GM18861 (cell line): ENCODE results near the gene PHRF1.

ENCODE experiments used
- ATAC-seq: cut with Tn5 transposase; IDR thresholded peaks from one replicate; pipeline ENCODE4 v1.9.1; 2021; ENCODE audit not compliant: unreplicated experiment

The PHRF1 gene

GRCh38 chr11:556662-557256 lies 19.5 kb upstream of the PHRF1 start:
- no peak for ATAC-seq

GRCh38 chr11:557328-558132 lies 18.7 kb upstream of the PHRF1 start:
- no peak for ATAC-seq

- no peak for ATAC-seq
These were observed 17.8 kb upstream of the PHRF1 start for GRCh38 chr11:558503-558902.

GRCh38 chr11:559020-559620 lies 17.1 kb upstream of the PHRF1 start:
- no peak for ATAC-seq

- no peak for ATAC-seq
These were observed 16.5 kb upstream of the PHRF1 start for GRCh38 chr11:559712-560304.

GRCh38 chr11:560305-561147 lies 15.7 kb upstream of the PHRF1 start, which contains the start of the genes LMNTD2 and RASSF7:
Gene LMNTD2 (minus strand): TSS chr11:560738. CDS start chr11:560716, 22 bp downstream.
Gene RASSF7 (plus strand): TSS chr11:560970. CDS start chr11:561769, 799 bp downstream.
- peak; percentile 57 for ATAC-seq

GRCh38 chr11:561148-562003 lies 14.9 kb upstream of the PHRF1 start:
- ATAC-seq: peak; percentile 21

- ATAC-seq: no peak
These were observed 14.1 kb upstream of the PHRF1 start for GRCh38 chr11:562046-562645.

GRCh38 chr11:563066-563811 lies 13.0 kb upstream of the PHRF1 start:
- ATAC-seq: no peak

- ATAC-seq: no peak
These were observed 12.3 kb upstream of the PHRF1 start for GRCh38 chr11:563812-564578.

GRCh38 chr11:565921-566509 lies 10.3 kb upstream of the PHRF1 start:
- no peak for ATAC-seq

- no peak for ATAC-seq
These were observed 9.2 kb upstream of the PHRF1 start for GRCh38 chr11:567011-567628.

- ATAC-seq: peak; percentile 5
These were observed 8.5 kb upstream of the PHRF1 start for GRCh38 chr11:567629-568292.

- ATAC-seq: peak; percentile 76
These were observed 7.7 kb upstream of the PHRF1 start for GRCh38 chr11:568306-569157.

GRCh38 chr11:569158-569885 lies 6.9 kb upstream of the PHRF1 start:
- ATAC-seq: no peak
